Measurements from ENCODE around the gene FHL1. TPM values are rescaled to one million over a fixed set of nuclear protein-coding genes. Genes with fewer than 3 reads are reported as not detected.

FHL1 gene
- total and polyA plus RNA-seq, 2 donors (not counting 3 experiments of a cell fraction or from before 2014, with no cell fraction given), result 50.6 to 59.4 TPM

GRCh38 chrX:136156560-136157117, 9.3 kb downstream of the FHL1 start:
- Histone ChIP-seq H2AFZ (ENCODE audit: low read depth, low read length) (no peak overlapping the region), H3K9me3 (replicated peaks; ENCODE audit: control insufficient read depth, insufficient read depth, low read length) (no peaks in the 10 kb centered on the region), H3K4me1 (ENCODE audit: control insufficient read depth, extremely low read depth, insufficient read depth, low read length) (no peaks in the 10 kb centered on the region), H3K36me3 (ENCODE audit: control insufficient read depth in 2 of 2, extremely low read depth in 1 of 2, insufficient read depth in 2 of 2, low read length in 2 of 2) (no peaks in the 10 kb centered on the region), H3K79me2 (ENCODE audit: control insufficient read depth, insufficient read depth, low read length) (no peaks in the 10 kb centered on the region), H3K27me3 (ENCODE audit: control insufficient read depth in 2 of 2, insufficient read depth in 2 of 2, low read length in 2 of 2) (no peaks in the 10 kb centered on the region), H3K9me1 (replicated peaks; ENCODE audit: control insufficient read depth, extremely low read depth, insufficient read depth, low read length) (no peaks in the 10 kb centered on the region), H3K4me2 (ENCODE audit: insufficient read depth, low read length) (no peak overlapping the region), H4K20me1 (replicated peaks; ENCODE audit: control insufficient read depth, extremely low read depth, insufficient read depth, low read length) (no peaks in the 10 kb centered on the region), H3K4me3 (replicated peaks in 1 of 3; ENCODE audit: insufficient read depth in 1 of 3, low read depth in 1 of 3, low read length in 3 of 3) (no peak overlapping the region), H3K27ac (ENCODE audit: insufficient read depth, low read depth, low read length) (no peak overlapping the region), H3K9ac (replicated peaks; ENCODE audit: extremely low read depth, insufficient read depth, low read length) (no peak overlapping the region)
- CTCF ChIA-PET, result interaction anchor here (1.3 kb wide), 1 partner anchor 128 kb away, joined by 7 read pairs; no protein-coding TSS in a partner anchor
- no peak for DNase-seq (ENCODE audit: low read depth, low spot score)
- dilution Hi-C loops (cut with MboI; ENCODE audit: extremely low pct_ligation_motif_present, low sequenced_read_pairs), result no loop called here
- intact Hi-C loops (cut with micrococcal nuclease), result no loop called here
- TF ChIP-seq POLR2A (IDR thresholded peaks at IDR 0.05; ENCODE audit: low read depth, low read length) (no peak), MAX (IDR thresholded peaks at IDR 0.05; ENCODE audit: insufficient read depth, insufficient read length) (no peak), FOS (IDR thresholded peaks at IDR 0.05; ENCODE audit: borderline replicate concordance, insufficient read depth, low read length) (no peak), EZH2 (IDR thresholded peaks at IDR 0.05; ENCODE audit: borderline replicate concordance, low read depth, low read length, severe bottlenecking) (no peak), GATA2 (IDR thresholded peaks at IDR 0.05; ENCODE audit: insufficient read depth, insufficient read length, low read depth, low read length) (no peak), JUN (IDR thresholded peaks at IDR 0.05; ENCODE audit: borderline replicate concordance, insufficient read depth, insufficient read length, low read depth) (no peak), POLR2AphosphoS5 (IDR thresholded peaks at IDR 0.05; ENCODE audit: insufficient read depth, low read depth, low read length) (no peak), MYC (IDR thresholded peaks at IDR 0.05; ENCODE audit: low read depth, low read length) (no peak)
- TF ChIP-seq, protein P1, sequence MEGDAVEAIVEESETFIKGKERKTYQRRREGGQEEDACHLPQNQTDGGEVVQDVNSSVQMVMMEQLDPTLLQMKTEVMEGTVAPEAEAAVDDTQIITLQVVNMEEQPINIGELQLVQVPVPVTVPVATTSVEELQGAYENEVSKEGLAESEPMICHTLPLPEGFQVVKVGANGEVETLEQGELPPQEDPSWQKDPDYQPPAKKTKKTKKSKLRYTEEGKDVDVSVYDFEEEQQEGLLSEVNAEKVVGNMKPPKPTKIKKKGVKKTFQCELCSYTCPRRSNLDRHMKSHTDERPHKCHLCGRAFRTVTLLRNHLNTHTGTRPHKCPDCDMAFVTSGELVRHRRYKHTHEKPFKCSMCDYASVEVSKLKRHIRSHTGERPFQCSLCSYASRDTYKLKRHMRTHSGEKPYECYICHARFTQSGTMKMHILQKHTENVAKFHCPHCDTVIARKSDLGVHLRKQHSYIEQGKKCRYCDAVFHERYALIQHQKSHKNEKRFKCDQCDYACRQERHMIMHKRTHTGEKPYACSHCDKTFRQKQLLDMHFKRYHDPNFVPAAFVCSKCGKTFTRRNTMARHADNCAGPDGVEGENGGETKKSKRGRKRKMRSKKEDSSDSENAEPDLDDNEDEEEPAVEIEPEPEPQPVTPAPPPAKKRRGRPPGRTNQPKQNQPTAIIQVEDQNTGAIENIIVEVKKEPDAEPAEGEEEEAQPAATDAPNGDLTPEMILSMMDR (IDR thresholded peaks at IDR 0.05; ENCODE audit: extremely low read depth in 1 of 2, insufficient read depth in 1 of 2, low read depth in 1 of 2, low read length in 2 of 2), result no peak
- FAIRE-seq, result no peak
- BruUV-seq (replicated peaks), result no TSS peak
- POLR2A ChIA-PET, result no interaction called here
